HepG2 (cell line): Measurements from ENCODE around the gene USP30. TPM values are rescaled to one million over a fixed set of nuclear protein-coding genes. Genes with fewer than 3 reads are reported as not detected.
A peak's percentile ranks its signal among the peaks of the same experiment; 100 is the strongest.

Source experiments
- EED ChIP-seq: sonication (generic); formaldehyde crosslinking; IDR thresholded peaks from 2 replicates; pipeline ENCODE4 v1.5.0; 2020; ENCODE audit warnings: mild to moderate bottlenecking, missing genetic modification reagents
- HCFC1 ChIP-seq: fragments of 150-350 bp; IDR thresholded peaks from 2 replicates; pipeline ENCODE4 v1.6.1; 2014; ENCODE audit warnings: low read depth, low read length
- JUND ChIP-seq: sonication (generic); formaldehyde crosslinking; IDR thresholded peaks from 2 replicates; pipeline ENCODE4 v1.8.0; 2022; ENCODE audit warnings: mild to moderate bottlenecking, missing genetic modification reagents
- MIER2 ChIP-seq: IDR thresholded peaks from 2 replicates; pipeline ENCODE4 v1.6.1; 2016; ENCODE audit warnings: missing biosample characterization, missing genetic modification reagents
- REPIN1 ChIP-seq: sonication (generic); formaldehyde crosslinking; IDR thresholded peaks from 2 replicates; pipeline ENCODE4 v1.8.0; 2022; ENCODE audit warnings: missing genetic modification reagents, low read depth, mild to moderate bottlenecking, borderline replicate concordance
- RFX3 ChIP-seq: IDR thresholded peaks from 2 replicates; pipeline ENCODE4 v1.6.1; 2016; ENCODE audit warnings: missing biosample characterization, missing genetic modification reagents
- SP5 ChIP-seq: IDR thresholded peaks from 2 replicates; pipeline ENCODE4 v1.6.1; 2016; ENCODE audit warnings: low read depth, borderline replicate concordance
- TBX2 ChIP-seq: sonication (generic); formaldehyde crosslinking; IDR thresholded peaks from 2 replicates; pipeline ENCODE4 v1.5.0; 2020; ENCODE audit warnings: missing genetic modification reagents, mild to moderate bottlenecking, borderline replicate concordance
- U2AF1 ChIP-seq: fragments of 200-400 bp; formaldehyde crosslinking; optimal IDR thresholded peaks from 2 replicates; pipeline ENCODE3; 2017; ENCODE audit warnings: mild to moderate bottlenecking, low read depth, low read length
- ZNF101 ChIP-seq: sonication (generic); formaldehyde crosslinking; IDR thresholded peaks from 2 replicates; pipeline ENCODE4 v1.4.0; 2020; ENCODE audit warnings: mild to moderate bottlenecking, low read depth, missing genetic modification reagents, borderline replicate concordance
- ZNF136 ChIP-seq: sonication (generic); formaldehyde crosslinking; IDR thresholded peaks from 2 replicates; pipeline ENCODE4 v1.8.1; 2022; ENCODE audit warnings: low read depth, mild to moderate bottlenecking, moderate library complexity, missing genetic modification reagents
- ZNF296 ChIP-seq: sonication (generic); formaldehyde crosslinking; conservative IDR thresholded peaks from 2 replicates; pipeline ENCODE4 v1.5.0; 2020; ENCODE audit warnings: mild to moderate bottlenecking, missing genetic modification reagents
- ZNF891 ChIP-seq: sonication (generic); formaldehyde crosslinking; IDR thresholded peaks from 2 replicates; pipeline ENCODE4 v1.5.0; 2020; ENCODE audit warnings: mild to moderate bottlenecking, missing genetic modification reagents
- polyA plus RNA-seq, 8 experiments: library from polyadenylated mRNA; depleted of rRNA in 3 of 8; stranded (reverse) in 7 of 8; unstranded in 1 of 8; fragments of >200 nt; fragmentation: Illumina TruSeq in 4 of 8; extraction: Trizol in 4 of 8; gene quantifications; 2 replicates each; pipeline versions ENCODE4 v1.2.1 to v1.2.3, GENCODE V29; 2011 to 2016; ENCODE audit warnings: low read depth in 4 of 8, missing spikeins in 1 of 8, mixed read lengths in 1 of 8; ENCODE audit not compliant: insufficient read depth in 1 of 8
- total RNA-seq, 5 experiments: library from RNA; depleted of rRNA; stranded (reverse); fragments of >200 nt; fragmentation: Illumina TruSeq; extraction: Trizol; gene quantifications; 2 replicates each; pipeline ENCODE4 v1.2.3, GENCODE V29; 2016; ENCODE audit warnings: low read depth in 1 of 5
- TF ChIP-seq, protein P1 (sequence below): sonication (generic); formaldehyde crosslinking; IDR thresholded peaks from 2 replicates; pipeline ENCODE4 v1.9.0; 2021; ENCODE audit warnings: missing genetic modification reagents, mild to moderate bottlenecking, borderline replicate concordance
- TF ChIP-seq, protein P2 (sequence below): sonication (generic); formaldehyde crosslinking; IDR thresholded peaks from 2 replicates; pipeline ENCODE4 v1.4.0; 2020; ENCODE audit warnings: mild to moderate bottlenecking, missing genetic modification reagents
- TF ChIP-seq, protein P3 (sequence below): IDR thresholded peaks from 2 replicates; pipeline ENCODE4 v1.6.1; 2012; ENCODE audit warnings: inconsistent platforms
- TF ChIP-seq, protein P4 (sequence below): conservative IDR thresholded peaks from 2 replicates; pipeline ENCODE4 v1.6.1; 2018; ENCODE audit warnings: missing genetic modification reagents
- TF ChIP-seq, protein P5 (sequence below): sonication (generic); formaldehyde crosslinking; IDR thresholded peaks from 2 replicates; pipeline ENCODE4 v1.4.0; 2020; ENCODE audit warnings: missing genetic modification reagents, borderline replicate concordance

USP30 gene
- total and polyA plus RNA-seq, 2 of the 13 experiments (the other 11 are each of a cell fraction or from before 2014, with no cell fraction given), result 11.2 to 20.8 TPM

DNA sequence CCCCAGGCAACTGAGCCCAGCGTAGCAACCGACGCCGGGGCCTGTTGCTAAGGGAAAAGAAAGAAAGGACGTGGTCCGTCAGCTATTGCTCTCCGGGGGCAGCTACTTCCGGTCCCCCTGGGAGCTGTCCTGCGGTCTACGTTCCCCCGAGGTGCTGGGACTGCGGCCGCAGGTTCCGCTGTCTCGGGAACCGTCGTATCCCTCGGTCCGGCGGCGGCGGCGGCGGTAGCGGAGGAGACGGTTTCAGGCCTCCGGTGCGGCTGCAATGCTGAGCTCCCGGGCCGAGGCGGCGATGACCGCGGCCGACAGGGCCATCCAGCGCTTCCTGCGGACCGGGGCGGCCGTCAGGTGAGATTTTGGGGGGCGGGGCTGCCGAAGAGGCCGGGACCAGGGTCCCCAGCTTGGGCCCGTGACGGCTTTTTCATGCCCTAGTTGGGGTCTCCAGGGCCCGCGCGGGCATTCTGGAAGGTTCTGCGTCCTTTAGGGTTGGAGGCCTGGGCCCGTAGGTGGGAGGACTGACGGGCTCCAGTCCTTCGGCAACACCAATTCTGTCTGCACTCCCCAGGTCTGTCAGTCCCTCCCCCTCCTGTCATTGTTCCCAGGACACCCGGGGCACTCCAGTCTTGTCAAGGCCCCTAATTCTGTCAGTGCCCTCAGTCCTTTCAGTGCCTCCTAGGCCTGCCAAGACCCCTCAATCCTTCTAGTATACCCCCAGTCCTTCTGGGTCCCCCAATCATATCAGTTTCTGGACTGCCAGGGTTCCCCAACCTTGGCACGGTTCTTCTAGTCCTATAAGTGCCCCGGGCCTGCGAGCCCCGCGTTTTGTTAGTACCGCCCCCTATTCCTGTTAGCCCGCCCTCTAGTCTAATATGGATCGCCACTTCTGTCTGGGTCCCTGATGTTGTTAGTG lies at the start of gene USP30 (continued):
- TF ChIP-seq SP5 (CRISPR knock-in tag), result peak; percentile 75; the same call in 1 of the 2 replicates
- TF ChIP-seq, protein P1, sequence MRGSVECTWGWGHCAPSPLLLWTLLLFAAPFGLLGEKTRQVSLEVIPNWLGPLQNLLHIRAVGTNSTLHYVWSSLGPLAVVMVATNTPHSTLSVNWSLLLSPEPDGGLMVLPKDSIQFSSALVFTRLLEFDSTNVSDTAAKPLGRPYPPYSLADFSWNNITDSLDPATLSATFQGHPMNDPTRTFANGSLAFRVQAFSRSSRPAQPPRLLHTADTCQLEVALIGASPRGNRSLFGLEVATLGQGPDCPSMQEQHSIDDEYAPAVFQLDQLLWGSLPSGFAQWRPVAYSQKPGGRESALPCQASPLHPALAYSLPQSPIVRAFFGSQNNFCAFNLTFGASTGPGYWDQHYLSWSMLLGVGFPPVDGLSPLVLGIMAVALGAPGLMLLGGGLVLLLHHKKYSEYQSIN (CRISPR knock-in tag), result no peak
- TF ChIP-seq, protein P2, sequence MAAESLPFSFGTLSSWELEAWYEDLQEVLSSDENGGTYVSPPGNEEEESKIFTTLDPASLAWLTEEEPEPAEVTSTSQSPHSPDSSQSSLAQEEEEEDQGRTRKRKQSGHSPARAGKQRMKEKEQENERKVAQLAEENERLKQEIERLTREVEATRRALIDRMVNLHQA (CRISPR knock-in tag), result no peak
- no peak for TF ChIP-seq U2AF1
- TF ChIP-seq REPIN1 (CRISPR knock-in tag), result peak; percentile 92
- TF ChIP-seq TBX2 (CRISPR knock-in tag), result peak; percentile 57; the same call in 1 of the 2 replicates
- no peak for TF ChIP-seq ZNF891 (CRISPR knock-in tag)
- no peak for TF ChIP-seq ZNF101 (CRISPR knock-in tag)
- TF ChIP-seq MIER2 (CRISPR knock-in tag), result peak; percentile 87
- TF ChIP-seq, protein P3, sequence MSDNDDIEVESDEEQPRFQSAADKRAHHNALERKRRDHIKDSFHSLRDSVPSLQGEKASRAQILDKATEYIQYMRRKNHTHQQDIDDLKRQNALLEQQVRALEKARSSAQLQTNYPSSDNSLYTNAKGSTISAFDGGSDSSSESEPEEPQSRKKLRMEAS, result peak; percentile 87
- TF ChIP-seq ZNF136 (CRISPR knock-in tag), result no peak
- peak; percentile 84 for TF ChIP-seq HCFC1
- TF ChIP-seq EED (CRISPR knock-in tag), result peak; percentile 94; the same call in 1 of the 2 replicates
- TF ChIP-seq, protein P4, sequence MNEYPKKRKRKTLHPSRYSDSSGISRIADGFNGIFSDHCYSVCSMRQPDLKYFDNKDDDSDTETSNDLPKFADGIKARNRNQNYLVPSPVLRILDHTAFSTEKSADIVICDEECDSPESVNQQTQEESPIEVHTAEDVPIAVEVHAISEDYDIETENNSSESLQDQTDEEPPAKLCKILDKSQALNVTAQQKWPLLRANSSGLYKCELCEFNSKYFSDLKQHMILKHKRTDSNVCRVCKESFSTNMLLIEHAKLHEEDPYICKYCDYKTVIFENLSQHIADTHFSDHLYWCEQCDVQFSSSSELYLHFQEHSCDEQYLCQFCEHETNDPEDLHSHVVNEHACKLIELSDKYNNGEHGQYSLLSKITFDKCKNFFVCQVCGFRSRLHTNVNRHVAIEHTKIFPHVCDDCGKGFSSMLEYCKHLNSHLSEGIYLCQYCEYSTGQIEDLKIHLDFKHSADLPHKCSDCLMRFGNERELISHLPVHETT (CRISPR knock-in tag), result peak; percentile 98
- TF ChIP-seq RFX3, result peak; percentile 97
- no peak for TF ChIP-seq ZNF296 (CRISPR knock-in tag)
- no peak; the same call in 1 of the 2 replicates for TF ChIP-seq JUND
- TF ChIP-seq, protein P5, sequence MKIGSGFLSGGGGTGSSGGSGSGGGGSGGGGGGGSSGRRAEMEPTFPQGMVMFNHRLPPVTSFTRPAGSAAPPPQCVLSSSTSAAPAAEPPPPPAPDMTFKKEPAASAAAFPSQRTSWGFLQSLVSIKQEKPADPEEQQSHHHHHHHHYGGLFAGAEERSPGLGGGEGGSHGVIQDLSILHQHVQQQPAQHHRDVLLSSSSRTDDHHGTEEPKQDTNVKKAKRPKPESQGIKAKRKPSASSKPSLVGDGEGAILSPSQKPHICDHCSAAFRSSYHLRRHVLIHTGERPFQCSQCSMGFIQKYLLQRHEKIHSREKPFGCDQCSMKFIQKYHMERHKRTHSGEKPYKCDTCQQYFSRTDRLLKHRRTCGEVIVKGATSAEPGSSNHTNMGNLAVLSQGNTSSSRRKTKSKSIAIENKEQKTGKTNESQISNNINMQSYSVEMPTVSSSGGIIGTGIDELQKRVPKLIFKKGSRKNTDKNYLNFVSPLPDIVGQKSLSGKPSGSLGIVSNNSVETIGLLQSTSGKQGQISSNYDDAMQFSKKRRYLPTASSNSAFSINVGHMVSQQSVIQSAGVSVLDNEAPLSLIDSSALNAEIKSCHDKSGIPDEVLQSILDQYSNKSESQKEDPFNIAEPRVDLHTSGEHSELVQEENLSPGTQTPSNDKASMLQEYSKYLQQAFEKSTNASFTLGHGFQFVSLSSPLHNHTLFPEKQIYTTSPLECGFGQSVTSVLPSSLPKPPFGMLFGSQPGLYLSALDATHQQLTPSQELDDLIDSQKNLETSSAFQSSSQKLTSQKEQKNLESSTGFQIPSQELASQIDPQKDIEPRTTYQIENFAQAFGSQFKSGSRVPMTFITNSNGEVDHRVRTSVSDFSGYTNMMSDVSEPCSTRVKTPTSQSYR (CRISPR knock-in tag), result peak; percentile 82; the same call in 1 of the 2 replicates
